Frontal cortex (tissue), 4 donors: ENCODE data around the gene NELFB. TPM values are rescaled to one million over a fixed set of nuclear protein-coding genes. Genes with fewer than 3 reads are reported as not detected.

Experiments
- DNase-seq, 2 donors: peaks; one replicate each; pipeline ENCODE4 v3.0.0; 2012; ENCODE audit warnings: low spot score in 2 of 2
- FAIRE-seq: peaks from 2 replicates; lab custom pipeline; 2012; peaks lifted over from hg19 to GRCh38; lab: Jason Lieb, UNC
- total RNA-seq: library from RNA; depleted of rRNA; stranded (reverse); fragments of >200 nt; gene quantifications from one replicate; pipeline ENCODE4 v1.2.3, GENCODE V29; 2014
- donor health status: control.
- donor health status: control.
- donor health status: control.

NELFB gene
- total RNA-seq, 1 donor from 2014 or later: 36.7 TPM

DNA sequence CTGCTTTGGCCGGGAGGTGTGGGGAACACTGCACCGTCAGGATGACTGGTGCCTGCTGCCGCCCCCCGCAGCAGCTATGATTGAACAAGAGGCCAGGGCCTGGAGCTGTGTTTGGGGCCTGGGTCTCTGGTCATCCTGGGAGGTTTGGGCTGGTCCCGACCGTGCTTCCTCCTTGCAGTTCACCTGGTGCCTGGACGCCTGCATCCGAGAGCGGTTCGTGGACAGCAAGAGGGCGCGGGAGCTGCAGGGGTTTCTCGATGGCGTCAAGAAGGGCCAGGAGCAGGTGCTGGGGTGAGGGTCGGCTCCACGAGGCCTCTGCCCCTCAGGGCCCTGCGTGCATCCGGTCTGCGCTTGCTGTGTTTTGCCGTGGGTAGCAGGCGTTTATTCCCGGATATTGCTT lies 8.9 kb downstream of the NELFB start:
- FAIRE-seq (no peak), DNase-seq (no peak)

DNA sequence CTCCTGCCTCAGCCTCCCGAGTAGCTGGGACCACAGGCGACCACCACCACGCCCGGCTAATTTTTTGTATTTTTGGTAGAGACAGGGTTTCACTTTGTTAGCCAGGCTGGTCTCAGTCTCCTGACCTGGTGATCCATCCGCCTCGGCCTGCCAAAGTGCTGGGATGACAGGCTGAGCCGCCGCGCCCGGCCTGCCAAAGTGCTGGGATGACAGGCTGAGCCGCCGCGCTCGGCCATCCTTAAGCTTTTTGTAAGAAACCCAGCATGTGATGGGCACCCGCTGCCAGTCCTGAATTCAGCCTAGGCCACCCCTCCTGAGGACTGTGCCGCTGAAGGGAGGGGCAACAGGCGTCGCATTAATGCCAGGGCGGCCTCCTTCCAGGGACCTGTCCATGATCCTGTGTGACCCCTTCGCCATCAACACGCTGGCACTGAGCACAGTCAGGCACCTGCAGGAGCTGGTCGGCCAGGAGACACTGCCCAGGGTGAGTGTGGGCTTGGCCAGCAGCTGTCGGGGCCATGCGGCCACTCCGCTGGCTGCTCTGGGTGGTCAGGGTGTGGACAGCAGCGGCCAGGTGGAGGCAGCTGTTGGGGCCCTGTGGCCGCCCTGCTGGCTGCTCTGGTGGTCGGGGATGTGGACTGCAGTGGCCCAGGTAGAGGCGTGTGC lies 10.5 kb downstream of the NELFB start:
- DNase-seq (no peak), FAIRE-seq (no peak)

DNA sequence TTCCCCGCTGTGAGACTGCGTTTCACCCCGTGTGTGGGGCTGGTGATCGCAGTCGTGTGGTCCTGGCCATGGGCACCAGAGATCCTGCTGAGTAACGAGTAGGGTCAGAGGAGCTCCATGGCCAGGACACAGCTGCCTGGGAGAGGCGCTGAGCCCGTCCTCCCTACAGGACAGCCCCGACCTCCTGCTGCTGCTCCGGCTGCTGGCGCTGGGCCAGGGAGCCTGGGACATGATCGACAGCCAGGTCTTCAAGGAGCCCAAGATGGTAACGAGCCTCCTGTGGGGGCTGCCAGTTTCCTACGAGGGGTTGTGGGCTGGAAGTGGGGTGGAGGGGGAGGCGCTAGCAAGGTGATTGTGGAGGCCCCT lies 11.0 kb downstream of the NELFB start:
- FAIRE-seq (no peak), DNase-seq (no peak)

DNA sequence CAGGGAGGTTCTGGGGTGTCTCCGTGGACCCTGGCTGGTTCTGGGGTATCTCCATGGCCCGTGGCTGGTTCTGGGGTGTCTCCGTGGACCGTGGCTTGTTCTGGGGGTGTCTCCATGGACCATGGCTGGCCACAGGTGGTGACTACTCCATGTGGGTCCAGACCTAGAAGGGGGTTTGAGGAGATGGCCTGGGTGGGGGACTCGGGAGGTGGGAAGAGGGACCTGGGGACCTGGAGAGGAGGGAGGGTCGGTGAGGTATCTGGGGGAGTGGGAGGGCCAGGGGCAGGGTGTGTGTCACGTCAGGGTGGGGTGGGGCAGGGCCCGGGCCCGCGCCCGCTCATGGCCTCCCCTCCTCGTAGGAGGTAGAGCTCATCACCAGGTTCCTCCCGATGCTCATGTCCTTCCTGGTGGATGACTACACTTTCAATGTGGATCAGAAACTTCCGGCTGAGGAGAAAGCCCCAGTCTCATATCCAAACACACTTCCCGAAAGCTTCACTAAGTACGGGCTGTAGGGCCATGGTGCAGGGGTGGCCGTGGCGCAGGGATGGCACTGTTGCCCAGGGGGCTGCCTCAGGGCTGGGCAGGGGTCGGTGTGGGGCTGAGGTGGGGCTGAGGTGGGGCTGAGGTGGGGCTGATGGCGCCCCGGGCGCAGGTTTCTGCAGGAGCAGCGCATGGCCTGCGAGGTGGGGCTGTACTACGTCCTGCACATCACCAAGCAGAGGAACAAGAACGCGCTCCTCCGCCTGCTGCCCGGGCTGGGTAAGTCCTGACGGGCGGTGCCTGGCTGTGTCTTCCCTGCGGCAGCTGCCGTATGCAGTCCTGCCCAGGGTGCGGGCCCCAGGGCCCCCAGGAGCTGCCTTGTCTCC lies 11.7 kb downstream of the NELFB start:
- FAIRE-seq: no peak
- no peak for DNase-seq

DNA sequence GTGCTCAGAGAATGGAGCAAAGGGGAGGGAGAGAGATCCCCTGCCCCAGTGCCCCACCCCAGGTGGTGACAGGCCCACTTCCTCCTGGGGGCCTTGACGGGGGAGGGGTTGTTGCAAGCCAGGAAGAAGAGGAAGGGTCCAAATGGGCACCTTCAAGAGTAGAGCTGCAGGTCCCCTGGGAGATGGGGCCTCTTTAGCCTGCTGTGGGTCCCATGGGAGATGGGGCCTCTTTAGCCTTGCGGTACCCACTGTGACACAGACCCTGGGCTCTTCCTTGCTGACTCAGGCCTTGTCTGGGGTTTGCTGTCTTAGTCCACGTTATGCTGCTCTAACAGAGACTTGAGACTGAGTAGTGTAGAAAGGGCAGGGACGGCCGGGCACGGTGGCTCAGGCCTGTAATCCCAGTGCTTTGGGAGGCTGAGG lies 12.8 kb downstream of the NELFB start:
- DNase-seq (no peak), FAIRE-seq (no peak)

DNA sequence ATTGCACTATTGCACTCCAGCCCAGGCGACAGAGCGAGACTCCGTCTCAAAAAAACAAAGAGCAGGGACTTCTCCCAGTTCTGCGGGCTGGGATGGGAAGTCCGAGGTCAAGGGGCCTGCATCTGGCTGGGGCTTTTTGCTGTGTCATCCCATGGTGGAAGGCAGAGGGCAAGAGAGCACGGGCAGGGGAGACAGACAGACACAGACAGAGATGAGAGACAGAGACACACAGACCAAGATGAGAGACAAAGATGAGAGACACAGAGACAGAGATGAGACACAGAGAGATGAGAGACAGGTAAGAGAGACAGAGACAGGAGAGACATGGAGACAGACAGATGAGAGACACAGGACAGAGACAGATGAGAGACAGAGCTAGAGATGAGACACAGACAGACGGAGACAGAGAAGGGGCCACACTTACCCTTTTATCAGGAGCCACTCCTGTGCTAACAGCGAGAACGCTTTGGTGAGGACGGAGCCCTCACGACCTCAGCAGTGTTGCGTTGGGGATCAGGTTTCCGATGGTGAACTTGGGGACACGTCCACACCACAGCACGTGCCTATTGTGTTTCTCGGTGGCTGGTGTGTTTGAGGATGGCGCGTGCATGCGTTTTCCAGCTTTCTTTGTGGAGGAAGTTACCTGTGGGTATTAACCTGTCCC lies 13.5 kb downstream of the NELFB start:
- no peak for DNase-seq
- no peak for FAIRE-seq

DNA sequence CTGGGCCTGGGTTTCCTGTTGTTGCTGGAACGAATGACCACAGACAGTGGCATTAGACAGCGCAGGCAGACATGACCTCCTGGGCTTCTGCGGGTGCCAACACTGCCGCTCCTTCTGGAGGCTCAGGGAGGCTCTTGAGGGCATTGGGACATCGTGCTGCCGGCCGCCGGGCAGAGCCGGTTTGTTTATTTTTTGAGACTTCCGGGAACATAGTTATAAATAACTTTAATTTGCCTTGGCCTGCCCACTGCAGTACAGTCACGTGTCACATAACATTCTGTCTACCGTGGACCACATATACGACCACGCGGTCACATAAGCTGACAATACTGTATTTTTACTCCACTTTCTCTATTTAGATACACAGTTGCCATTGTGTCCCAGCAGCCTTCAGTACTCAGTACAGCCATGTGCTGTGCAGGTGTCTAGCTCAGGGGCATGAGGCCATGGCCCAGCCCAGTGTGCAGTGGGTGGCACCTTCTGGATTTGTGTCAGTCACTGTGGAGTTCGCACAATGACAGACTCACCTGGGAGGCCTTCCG lies 14.2 kb downstream of the NELFB start:
- FAIRE-seq: no peak
- no peak for DNase-seq

DNA sequence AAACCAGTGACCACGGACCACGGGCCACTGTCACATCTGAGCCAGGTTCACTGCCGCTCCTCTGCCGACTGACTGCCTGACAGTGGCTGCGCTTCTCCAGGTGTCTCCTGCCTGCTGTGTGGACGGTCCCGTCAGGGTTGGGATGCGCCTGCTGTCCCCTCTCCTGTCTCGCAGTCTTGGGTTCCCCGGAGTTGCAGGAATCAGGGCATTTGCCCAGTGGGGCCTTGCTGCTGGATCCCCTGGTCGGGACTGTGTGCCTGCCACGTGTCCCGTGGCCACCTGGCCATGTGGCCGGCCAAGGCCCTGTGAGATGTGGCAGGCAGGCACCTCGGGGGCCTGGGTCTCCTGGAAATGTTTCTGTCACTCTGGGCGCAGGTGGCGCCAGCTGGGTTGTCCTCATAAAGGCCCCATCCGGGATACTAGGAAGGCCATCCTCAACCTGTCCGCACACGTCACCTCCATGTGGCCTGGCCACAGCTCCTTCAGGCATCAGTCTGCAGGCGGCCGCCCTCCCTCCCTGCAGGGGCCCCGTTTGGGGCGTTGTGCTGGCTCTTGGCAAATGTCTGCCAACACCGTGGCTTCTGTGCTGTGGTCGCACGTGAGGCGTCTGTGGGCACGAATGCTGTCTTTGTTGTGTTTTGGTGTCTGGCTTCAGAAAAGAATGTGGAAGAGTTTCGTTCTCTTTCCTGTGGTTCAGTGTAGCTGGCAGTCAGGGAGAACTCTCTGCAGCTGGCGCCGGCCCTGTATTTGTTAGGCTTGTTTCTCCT lies 16.0 kb downstream of the NELFB start:
- no peak for DNase-seq
- FAIRE-seq: no peak

DNA sequence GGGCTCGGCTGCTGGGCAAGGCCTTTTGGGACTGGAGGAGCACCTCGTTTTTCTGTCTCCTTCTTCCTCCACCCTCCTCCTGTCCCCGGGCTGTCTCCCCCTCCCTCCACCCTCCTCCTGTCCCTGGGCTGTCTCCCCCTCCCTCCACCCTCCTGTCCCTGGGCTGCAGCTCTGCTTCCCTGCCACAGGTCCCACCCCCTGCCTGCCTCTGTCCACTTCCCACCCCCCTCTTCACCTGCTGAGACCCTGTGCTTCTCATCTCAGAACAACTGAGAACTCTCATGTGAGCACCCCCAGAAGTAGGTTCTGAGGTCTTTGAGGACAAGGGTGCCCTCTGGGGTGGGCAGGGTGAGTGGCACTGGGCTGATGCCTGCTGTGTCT lies 16.6 kb downstream of the NELFB start:
- DNase-seq (no peak), FAIRE-seq (no peak)

DNA sequence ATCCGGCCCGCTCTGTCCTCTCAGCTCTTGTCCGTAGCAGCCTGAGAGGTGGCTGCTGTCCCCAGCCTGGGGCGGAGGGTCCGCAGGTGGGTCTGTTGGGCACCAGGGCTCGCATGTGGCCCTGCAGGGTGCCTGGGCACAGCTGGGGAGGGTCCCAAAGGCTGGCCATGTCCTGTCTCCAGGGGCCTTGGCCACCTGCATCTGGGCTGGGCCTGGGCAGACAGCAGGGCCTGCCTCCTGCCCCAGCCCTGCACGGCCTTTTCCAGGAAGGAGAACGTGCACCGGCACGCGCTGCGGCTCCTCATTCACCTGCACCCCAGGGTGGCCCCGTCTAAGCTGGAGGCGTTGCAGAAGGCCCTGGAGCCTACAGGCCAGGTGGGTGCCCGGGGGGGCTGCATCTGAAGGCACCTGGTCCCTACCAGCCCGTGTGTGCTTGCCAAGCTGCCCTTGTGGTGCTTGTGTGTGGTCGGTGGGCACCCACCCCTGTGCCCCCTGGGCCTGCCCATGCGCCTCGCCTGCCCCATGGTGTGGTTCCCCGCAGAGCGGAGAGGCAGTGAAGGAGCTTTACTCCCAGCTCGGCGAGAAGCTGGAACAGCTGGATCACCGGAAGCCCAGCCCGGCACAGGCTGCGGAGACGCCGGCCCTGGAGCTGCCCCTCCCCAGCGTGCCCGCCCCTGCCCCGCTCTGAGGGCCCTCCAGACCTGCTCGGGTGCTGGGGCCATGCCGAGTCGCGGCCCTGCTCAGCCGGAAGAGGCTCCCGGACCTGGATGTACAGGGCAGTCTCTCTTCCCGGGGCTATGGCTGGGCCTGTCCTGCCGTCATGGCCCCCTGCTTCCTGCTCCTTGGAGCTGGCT lies 17.3 kb downstream of the NELFB start:
- FAIRE-seq: no peak
- no peak for DNase-seq

DNA sequence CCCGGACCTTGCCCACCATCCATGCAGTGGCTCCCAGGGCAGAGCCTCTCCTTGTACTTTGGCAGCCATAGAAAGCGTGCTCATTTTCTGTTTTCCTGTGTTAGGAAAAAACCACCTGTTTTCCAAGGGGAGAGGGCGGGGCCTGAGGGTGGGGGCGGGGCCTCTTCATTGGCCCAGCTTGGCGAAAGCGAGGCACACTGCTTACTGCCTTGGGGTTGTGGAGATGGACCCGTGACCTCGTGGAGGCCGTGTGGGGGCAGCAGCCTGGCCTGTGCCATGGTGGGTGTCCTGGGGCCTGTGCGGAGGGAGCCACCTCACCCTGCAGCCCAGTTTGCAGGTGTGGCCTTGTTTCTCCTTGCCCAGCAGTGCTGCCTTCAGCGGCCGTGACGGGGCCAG lies 18.0 kb downstream of the NELFB start:
- no peak for FAIRE-seq
- DNase-seq: no peak

DNA sequence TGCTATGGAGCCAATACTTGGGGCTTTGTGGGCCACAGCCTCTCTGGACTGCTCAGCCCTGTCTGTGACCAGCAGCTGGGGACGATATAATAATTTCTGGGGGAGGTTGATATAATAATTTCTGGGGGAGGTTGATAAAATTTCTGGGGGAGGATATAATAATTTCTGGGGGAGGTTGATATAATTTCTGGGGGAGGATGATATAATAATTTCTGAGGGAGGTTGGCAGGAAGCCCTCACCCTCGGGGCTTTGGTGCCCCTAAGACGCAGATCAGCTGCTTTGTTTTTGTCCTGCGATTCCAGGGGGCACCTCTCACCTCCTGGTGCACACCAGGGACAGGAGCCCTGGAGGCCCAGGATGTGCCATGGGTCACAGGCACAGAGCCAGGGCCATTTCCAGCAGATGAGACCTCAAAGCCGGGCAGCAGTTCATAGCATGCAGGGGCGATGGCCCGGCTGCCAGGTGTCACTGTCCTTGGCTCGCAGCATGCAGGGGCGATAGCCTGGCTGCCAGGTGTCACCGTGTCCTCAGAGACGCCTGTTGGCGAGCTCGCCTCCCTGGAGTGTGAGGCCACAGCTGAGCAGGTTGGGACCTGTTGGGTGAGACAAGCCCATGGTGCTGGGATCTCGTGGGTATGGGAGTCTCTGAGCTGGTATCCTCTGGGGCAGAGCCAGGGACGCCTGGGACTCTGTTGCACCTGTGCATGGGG lies 18.6 kb downstream of the NELFB start:
- DNase-seq: no peak
- FAIRE-seq: no peak

DNA sequence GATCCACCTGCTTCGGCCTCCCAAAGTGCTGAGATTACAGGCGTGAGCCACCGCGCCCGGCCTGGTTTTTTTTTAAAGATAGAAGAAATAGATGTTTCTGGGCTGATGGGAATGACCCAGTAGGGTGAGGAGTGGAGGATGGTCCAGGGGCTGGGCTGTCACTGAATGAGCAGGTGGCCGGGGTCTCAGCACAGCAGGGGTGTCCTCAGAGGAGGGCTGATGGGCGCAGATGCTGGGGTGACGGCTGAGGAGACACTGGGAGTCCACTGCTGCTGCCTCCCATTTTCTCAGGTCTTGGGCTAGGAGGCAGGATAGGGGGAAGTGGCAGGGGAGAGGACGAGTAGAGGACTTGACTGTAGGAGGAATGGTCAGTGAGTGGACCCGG lies 20.1 kb downstream of the NELFB start:
- FAIRE-seq: no peak

DNA sequence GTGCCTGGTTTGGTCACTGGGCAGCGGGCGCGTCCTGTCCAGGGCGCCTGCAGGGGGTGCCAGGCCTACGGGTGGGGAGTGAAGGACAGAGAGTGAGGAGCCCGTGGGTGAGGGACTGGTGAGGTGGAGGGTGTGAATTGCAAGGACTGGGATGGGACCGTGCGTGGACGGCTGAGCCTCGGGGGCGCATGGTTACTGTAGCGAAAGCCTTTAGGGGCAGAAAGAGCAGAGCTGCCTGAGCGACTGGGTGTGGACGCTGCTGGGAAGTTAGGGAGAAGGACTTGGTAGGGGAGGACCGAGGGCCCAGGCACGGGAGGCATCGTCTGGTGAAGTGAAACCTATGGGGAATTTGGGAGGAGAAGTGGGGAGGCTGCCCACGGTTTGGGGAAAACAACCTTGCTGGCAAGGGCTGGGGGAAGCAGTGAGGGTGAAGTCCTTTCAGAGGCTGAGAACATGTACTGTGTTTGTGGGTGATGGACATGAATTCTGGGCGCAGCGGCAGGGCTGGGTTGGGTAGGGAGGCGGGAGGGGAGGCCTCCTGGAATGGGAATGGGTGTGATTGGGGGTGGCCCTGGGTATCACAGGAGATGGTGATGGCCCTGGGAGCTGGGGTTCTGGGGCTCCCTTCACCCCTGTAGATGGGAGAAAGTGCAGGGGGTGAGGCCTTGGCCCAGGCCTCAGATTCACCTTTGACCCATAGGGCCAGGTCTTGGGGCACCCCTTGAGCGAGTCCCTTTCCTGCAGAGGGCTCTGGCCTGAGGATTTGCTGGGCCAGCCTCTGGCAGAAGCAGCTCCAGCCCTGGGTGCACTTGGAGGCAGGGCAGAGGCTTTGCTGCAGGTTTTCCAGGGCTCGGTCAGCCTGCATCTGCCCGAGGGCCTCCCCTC lies 20.7 kb downstream of the NELFB start:
- FAIRE-seq (no peak), DNase-seq (no peak)

More for the DNA sequence above, 20.1 kb downstream of the NELFB start:
- no peak for DNase-seq

DNA sequence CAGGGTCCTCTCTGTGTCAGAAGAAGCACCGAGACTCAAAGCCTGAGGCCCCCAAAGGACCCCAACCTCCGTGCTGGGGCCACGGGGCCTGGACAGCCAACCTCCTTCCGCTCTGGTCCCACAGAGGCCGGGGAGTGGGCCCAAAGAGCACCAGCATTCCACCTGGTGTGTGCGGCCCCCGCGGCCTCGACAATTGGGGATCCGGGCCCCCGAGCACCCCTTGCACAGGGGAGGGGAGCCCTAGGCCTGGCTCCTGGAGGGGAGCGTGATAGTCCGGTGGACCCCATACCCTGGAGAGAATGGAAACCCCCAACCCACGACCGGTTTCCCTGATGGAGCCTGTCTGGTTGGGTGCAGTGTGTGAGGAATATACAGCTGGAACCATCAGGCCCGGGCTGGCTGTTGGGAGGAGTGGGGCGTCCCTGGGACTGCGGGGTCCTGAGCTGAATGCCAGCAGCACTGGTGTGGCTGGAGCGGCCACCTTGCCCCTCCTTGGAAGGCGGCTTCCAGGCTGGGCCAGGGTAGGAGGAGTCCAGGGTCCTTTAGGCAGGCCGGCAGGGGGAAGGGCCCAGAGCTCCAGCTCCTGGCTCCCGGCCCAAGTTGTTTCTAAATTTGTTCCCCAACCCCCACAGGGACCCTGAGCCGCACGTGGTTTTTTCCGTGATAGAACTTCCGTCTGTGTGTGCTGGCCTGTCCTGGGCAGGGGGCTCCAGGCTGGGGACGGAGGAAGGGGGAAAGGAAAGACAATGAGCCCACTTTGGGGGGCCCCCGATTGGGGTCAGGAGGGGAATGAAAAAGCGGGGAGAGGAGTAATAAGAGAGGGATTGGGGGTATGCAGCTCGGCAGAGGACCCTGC lies 21.6 kb downstream of the NELFB start:
- peak in 1 of 2 donors; percentile 66 for DNase-seq

DNA sequence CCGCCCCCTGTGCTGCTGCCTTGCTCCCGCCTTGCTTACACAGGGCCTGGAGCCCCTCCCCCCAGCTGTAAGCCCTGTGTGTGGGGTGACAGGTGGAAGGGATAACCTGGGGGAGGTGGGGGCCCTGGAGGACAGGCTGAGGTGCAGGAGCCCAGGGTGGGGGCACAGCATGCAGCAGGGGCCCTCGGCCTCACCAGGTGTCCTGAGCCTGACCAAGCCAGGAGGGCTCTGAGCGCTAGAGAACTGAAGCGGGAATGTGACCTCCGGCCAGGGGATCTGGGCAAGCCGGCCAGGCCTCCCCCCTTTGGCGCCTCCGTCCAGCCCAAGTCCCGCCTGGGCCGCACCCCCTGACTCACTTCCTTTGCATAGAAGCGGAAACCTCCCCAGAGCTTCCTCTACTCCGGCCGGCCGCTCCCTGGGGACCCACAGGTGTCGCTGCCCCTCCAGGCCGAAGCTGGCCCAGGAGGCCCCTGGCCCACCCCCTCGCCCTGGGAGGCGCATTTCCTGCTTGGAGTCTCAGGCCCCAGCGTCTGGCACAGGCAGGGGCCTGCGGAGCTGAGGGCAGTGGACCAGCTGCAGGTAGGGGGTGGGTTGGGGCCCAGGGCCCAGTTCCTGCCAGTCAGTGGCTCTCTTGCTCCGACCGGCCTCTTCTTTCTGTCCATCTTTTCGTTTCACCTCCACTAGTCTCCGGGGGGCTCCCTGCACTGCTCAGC lies 22.4 kb downstream of the NELFB start, which contains the start of gene TOR4A:
TOR4A (plus strand) TSS at position 398 of the 713 bp plus-strand sequence. CDS start 964 bp downstream, outside the sequence.
- DNase-seq: peak; percentile 75 to 83
- no peak for FAIRE-seq

More for the DNA sequence above, 21.6 kb downstream of the NELFB start:
- no peak for FAIRE-seq
